ENCODE data around the gene MAPK4.
"Not testable (repeated sequence)": the region's sequence is repeated elsewhere in the genome, so short reads cannot be mapped to it uniquely, and the experiment has no call there.

The MAPK4 gene

DNA sequence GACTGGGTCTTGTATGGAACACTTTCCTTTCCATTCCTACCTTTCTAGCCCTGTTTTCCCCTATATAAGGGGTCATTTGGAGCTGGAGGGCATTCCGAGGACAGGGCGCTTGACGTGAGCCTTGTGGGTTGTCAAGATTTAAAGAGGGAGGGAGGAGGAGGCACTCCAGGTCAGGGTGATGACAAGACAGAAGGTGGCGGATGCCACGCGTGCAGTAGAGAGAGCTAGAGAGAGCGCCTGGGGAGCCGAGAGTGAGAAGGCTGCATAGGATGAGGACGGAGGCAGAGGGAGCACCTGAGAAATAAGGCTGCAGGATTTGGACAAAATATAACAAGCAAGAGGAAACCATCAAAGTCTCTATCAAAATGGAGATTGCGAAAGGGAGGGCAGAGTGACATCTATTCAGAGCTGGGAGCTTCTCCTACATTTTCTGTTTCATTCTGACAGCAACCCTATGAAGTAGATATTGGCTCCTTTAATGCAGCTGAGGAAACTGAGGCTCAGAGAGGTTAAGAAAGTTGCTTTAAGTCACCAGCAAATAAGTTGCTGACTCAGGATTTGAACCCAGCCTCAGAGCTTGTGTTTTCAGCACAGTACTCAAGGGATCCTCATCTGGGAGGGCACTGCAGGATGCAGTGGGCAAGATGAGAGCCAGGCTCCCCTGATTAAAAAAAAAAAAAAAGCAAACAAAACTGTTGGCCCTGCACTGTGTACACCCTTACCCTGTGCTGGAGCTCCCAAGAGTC is 135.7 kb downstream of the MAPK4 start:
- no peak for DNase-seq

GRCh38 chr18:50696436-50696835 is 136.5 kb downstream of the MAPK4 start:
- DNase-seq: no peak

DNA sequence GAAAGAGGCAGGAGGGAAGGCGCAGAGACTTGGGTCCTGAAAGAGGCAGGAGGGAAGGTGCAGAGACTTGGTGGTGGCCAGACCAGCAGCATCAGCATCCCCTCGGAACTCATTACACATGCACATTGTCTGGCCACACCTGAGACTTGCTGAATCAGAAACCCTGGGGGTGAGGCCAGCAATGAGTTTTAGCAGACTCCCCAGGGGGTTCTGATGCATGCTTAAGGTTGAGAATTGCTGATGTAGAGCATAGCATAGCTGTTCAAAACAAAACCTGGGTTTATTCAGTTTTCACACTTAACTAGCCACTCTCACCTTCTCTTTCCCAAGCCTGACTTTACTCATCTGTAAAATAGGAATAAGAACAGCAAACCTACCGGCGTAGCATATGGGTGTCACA is 137.0 kb downstream of the MAPK4 start:
- no peak for DNase-seq

GRCh38 chr18:50697509-50697908 is 137.6 kb downstream of the MAPK4 start:
- no peak for DNase-seq

DNA sequence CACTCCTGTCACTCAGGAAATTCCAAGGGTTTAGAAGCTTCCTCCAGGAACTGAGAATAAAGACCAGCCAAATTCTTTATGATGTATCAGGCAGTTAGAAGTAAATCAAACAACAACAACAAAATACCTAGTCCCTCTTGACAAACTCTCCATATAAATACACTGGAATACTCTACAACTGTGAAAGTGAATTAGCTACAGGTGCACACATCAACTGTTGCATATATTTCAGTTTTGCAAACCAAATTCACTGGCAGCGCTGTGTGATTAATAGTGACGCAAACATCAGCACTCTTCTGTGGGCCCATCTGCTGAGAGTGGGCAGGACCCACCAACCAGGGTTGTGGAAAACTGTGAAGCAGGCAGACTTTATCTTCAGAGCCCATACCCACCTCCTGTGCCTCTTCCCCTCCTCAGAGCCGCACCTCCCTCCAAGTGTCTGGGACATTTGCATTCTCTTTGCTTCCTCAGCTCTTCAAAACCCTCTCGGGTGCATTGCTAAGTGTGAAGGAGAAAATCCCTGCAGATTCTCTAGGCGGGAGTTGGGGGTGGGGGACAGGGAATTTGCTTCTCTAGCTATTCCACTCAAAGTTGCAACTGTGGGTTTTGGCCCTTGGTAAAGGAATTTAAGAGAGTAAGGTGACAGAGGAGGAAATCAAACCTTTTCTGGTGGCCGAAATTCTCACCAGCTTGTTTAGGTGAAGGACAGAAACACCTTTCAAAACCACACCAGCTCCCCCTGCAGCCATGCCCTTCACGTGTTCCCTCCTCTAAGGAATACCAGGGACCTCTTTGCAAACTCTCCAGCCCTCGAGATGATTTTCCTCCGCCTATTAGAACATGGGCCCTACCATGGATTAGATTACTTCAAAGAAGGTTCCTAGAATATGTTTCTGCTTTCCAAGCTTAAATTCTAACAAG is 140.6 kb downstream of the MAPK4 start:
- DNase-seq: no peak

DNA sequence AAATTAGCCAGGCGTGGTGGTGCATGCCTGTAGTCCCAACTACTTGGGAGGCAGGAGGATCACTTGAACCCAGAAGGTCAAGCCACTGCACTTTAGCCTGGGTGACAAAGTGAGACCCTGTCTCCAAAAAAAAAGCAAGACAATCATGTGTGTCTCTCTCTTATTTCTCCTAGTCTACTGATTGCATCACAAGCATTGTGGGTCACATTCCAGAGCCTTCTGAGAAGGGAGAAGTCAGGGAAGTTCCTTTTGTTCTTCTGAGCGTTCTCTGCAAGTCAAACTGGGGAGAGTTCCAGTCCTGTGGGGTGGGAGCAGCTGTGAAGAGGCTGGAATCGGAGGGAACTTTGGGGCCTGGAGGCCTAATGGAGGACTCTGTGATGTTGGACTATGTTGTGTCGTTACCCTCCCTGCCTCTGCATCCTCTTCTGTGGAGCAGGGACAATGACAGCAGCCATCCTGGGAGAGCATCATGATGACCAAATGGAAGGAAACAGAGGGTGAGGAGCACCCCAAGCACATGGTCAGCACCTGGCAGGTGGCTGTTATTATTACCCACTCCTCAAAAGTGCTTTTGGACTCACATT is 144.6 kb downstream of the MAPK4 start:
- no peak for DNase-seq

- no peak for DNase-seq
These were observed 146.3 kb downstream of the MAPK4 start for GRCh38 chr18:50706199-50706598.

GRCh38 chr18:50706651-50707050 is 146.8 kb downstream of the MAPK4 start:
- DNase-seq: no peak

DNA sequence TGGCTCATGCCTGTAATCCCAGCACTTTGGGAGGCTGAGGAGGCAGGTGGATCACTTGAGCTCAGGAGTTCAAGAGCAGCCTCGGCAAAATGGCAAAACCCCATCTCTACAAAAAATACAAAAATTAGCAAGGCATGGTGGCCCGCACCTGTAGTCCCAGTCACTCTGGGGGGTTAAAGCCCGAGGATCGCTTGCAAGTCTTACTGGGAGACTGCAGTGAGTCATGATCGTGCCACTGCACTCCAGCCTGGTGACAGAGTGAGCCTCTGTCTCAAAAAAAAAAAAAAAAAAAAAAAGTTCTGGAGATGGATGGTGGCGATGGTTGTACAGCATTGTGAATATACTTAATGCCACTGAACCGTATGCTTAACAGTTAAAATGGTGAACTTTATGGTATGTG is 147.4 kb downstream of the MAPK4 start:
- DNase-seq: not testable (repeated sequence)

GRCh38 chr18:50707855-50708469 is 148.1 kb downstream of the MAPK4 start:
- no peak for DNase-seq

DNA sequence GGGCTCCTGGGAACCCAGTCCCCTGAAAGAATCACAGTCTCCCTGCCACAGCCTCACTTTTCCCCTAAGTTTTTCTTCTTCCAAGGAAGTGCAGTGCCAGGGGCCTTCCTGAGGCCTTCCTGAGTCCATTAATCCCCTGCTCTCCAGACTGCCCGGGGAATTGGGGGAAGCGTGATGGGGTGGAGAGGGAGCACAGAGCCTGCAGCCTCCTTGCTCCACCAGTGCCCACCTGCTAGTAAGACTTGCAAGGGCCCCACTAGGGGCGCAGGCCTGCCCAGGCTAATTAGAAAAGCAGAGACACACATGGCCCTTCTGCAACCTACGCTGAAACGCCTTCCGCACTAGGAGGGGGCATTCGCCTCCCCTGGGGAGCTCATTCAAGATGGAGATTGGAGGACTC is 149.3 kb downstream of the MAPK4 start:
- DNase-seq: no peak

GRCh38 chr18:50711386-50711785 is 151.5 kb downstream of the MAPK4 start:
- DNase-seq: no peak

DNA sequence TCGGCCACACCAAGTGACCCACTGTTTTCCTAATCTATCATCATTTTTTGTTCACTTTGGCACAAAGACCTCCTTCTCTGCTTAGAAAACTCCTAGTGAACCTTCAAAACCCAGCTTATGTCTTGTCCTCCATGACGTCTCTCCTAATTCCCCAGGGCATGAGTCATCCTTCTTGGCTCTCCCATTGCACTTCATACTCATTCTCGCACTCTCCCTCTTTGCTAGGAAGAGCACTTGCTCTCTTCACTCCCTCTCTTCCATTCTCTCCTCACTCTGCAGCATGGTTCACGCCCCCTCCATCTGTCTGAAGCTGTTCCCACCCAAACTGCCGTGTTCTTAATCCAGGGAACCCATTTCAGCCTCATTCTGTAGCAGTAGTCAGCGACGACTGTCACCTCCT is 156.0 kb downstream of the MAPK4 start:
- no peak for DNase-seq

GRCh38 chr18:50716902-50717301 is 157.0 kb downstream of the MAPK4 start:
- no peak for DNase-seq

GRCh38 chr18:50717563-50717962 is 157.7 kb downstream of the MAPK4 start:
- no peak for DNase-seq

GRCh38 chr18:50719471-50720324 is 159.8 kb downstream of the MAPK4 start:
- DNase-seq: no peak

GRCh38 chr18:50720325-50720674 is 160.4 kb downstream of the MAPK4 start:
- DNase-seq: no peak

DNA sequence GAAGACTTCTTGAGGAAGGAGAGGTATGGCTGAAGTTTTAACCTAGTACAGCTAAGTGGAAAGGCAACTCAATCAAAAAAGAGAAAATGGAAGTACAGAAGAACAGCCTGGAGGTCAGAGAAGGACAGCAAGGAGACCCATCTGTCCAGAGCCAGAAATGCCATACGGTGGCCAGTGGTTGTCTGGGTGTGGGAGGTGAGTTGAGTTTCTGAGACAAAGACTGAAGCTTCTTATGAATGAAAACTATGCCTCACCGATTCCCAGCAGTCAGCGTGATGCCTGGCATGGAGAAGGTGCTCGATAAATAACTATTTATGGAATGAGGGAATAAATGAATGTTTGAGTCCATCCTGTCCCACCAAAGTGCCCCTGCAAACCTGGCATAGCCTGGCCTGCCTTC is 161.1 kb downstream of the MAPK4 start:
- no peak for DNase-seq

- no peak for DNase-seq
These were observed 161.7 kb downstream of the MAPK4 start for GRCh38 chr18:50721451-50722120.

GRCh38 chr18:50722311-50722710 is 162.4 kb downstream of the MAPK4 start:
- DNase-seq: no peak

- no peak for DNase-seq
These were observed 164.9 kb downstream of the MAPK4 start for GRCh38 chr18:50724751-50725151.

All from NCI-H446 treated with DMSO at 0.1 percent for 48 hours (cell line).